HG02981 (cell line): Measurements from ENCODE around the gene ABHD17A.

Experiments
- ATAC-seq: cut with Tn5 transposase; IDR thresholded peaks from one replicate; pipeline ENCODE4 v1.9.1; 2021; ENCODE audit warnings: mild to moderate bottlenecking, moderate library complexity; ENCODE audit not compliant: unreplicated experiment

Gene ABHD17A

DNA sequence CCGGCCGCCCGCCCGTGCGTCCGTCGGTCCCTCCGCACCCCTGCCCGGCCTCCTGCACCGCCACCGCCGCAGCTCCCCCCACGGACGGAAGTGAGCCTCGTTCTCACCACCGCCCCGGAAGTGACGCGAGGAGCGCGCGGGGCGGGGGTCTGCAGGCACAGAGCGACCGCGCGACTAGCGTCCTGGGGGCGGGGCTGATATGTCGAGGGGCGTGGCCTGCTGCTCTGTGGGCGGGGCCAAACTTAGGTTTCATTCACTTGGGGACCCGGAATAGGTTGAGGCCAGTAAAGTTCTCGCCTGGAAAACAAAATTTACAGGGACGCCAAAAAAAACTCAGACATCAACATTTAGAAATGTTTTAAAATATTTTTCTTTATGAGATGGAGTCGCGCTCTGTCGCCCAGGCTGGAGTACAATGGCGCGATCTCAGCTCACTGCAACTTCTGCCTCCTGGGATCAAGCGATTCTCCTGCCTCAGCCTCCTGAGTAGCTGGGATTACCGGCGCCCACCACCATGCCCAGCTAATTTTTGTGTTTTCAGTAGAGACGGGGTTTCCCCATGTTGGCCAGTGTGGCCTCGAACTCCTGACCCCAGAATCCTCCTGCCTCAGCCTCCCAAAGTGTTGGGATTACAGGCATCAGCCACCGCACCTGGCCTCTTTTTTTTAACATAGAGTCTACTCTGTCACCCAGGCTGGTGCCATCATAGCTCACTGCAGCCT is at the start of gene ABHD17A:
ABHD17A (minus strand) TSS at position 99 of the 722 bp plus-strand sequence. CDS start 3,930 bp downstream, outside the sequence.
- peak; percentile 89 for ATAC-seq

DNA sequence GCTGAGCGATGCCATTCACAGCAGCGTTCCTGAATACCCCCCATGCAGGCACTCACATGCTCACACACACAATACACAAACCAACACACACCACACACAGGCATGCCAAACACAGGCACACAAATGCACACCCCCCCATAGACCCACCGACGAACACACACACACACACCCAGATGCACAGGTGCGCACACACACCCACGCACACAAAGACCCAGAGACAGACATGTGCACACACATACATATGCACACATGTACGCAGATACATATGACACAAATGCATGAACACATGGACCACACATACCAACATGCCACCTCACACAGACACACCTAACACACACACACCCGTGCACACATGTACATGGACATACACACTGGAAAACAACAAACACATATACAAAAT is 48.6 kb upstream of the ABHD17A start:
- no peak for ATAC-seq

DNA sequence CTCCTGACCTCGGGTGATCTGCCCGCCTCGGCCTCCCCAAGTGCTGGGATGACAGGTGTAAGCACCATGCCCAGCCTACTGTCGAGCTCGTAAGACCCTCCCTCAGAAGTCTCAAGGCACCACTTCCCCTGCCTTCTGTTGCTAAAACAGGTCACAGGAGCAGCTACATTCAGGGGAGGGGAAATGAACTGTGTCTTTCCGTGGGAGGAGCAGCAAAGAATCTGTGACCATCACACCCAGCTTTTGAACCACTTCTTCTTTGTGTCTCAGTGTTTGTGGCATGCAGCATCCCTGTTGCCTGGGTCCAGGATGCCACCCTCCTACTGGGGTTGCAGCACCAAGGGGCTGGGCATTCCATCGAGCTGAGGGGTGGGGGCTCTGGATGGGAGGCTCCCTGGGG is 47.9 kb upstream of the ABHD17A start:
- ATAC-seq = no peak

- ATAC-seq = no peak
Measured at GRCh38 chr19:1932395-1932794, 47.1 kb upstream of the ABHD17A start.

DNA sequence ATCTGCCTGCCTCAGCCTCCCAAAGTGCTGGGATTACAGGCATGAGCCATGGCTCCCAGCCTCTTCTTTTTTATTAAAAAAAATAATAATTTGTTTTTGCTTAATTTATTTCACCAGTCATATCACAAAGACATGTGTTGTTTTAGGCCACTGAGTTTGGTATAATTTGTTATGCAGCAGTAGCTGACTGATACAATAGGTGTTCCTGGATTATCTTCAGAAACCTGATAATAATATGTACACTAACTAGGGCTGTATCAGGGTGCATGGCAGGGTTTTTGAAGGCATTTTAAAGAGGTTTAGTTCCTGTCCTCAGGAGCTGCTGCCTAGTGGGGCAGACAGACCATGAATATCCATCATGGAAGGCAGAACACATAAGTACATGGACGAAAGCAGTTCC is 46.1 kb upstream of the ABHD17A start:
- ATAC-seq = no peak

DNA sequence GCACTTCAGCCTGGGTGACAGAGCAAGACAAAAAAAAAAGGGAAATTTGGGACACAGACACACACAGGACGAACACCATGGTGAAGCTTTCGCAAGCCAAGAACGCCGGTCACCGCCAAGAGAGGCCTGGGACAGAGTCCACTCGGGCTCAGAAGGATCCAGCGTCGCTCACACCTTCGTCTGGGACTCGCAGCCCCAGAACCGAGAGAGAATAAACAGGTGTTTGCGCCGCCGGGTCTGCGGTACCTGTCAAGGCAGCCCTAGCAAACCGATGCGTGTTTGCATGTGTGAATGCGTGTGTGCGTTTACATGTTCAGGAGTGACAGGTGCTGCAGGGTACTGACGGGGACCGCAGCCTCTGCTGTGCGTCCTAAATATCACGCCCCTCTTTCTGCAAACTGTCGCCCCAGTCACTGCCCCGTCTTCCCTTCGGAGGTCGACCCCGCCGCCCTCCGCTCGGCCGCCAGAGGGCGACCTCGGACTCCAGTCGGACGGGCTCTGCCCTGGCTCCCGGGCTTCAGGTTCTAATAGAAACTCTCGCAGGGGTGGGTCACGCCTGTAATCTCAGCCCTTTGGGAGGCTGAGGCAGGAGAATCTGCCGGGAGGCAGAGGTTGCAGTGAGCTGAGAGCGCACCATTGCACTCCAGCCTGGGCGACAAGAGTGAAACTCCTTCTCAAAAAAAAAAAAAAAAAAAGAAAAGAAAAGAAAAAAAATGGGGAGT is 43.9 kb upstream of the ABHD17A start:
- no peak for ATAC-seq

DNA sequence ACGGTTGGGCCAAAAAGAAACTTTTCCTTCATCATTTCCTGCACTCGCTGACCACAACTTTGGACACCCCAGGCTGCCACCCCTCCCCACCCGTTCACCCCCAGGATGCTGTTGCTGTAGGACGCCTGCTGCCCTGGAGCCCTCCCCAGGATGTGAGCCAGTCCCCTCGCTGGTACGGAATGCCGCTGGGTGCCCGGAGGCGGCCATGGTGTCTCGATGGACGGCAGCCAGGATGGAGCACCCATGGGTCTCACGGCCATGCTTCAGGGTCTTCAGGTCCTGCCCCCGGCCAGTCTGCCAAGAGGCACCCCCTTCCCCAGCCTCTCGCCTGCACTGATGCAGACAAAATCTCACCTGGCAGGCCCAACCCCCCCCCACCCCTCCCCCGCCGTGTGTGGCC is 40.2 kb upstream of the ABHD17A start:
- no peak for ATAC-seq

GRCh38 chr19:1924320-1924961 is 39.1 kb upstream of the ABHD17A start:
- no peak for ATAC-seq

DNA sequence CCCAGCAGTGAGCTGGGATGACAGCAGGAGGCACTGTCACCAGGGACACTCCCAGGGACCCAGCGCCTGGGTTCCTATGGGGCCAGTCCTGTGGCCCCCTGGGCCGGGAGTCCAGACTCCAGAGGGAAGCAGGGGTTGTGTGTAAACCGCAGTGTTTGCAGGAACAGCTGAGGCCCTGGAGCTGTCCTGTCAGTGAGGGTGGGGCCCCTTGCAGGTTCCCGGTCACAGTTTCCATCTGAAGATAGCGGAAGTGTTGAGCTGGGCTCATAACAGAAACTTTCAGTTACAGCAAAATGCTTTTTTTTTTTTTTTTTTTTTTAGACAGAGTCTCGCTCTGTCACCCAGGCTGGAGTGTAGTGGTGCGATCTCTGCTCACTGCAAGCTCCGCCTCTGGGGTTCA is 38.0 kb upstream of the ABHD17A start:
- ATAC-seq = no peak

- ATAC-seq = no peak
Measured at GRCh38 chr19:1922803-1923202, 37.5 kb upstream of the ABHD17A start.

GRCh38 chr19:1921825-1922224 is 36.5 kb upstream of the ABHD17A start:
- no peak for ATAC-seq

DNA sequence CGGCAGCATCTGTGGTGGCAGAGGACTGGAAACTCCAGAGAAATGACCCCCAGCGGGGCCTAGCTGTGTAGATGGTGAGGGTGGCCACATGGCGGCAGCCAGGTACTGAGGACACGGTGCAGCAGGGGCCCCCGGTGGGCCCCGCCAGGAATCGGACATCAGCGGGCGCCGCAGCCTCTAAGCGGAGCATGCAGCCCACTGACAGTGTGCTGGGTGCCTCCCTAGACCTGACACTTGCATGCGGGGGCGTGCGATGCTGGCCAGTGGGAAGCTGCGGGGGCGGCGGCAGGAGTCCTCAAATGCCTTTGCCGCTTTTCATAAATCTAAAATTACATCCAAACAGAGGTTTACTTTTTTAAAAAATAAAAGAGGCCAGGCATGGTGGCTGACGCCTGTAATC is 36.0 kb upstream of the ABHD17A start:
- no peak for ATAC-seq

- ATAC-seq = no peak
Measured at GRCh38 chr19:1920644-1921043, 35.3 kb upstream of the ABHD17A start.

GRCh38 chr19:1918975-1919374 is 33.7 kb upstream of the ABHD17A start:
- no peak for ATAC-seq

DNA sequence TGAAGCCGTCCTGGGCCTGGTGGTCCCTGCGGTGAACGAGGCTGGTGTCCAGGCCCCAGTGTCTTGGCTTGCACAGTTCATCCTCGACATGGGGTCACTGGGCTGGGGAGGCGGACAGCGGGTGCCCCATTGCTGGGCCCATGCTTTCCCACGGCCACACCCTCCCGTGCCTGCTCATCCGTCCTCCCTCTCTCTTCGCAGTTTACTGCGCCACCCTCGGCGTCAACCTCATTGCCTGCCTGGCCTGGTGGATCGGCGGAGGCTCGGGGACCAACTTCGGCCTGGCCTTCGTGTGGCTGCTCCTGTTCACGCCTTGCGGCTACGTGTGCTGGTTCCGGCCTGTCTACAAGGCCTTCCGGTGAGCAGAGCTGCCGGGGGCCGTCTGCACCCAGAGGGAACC is 32.6 kb upstream of the ABHD17A start:
- ATAC-seq = no peak

DNA sequence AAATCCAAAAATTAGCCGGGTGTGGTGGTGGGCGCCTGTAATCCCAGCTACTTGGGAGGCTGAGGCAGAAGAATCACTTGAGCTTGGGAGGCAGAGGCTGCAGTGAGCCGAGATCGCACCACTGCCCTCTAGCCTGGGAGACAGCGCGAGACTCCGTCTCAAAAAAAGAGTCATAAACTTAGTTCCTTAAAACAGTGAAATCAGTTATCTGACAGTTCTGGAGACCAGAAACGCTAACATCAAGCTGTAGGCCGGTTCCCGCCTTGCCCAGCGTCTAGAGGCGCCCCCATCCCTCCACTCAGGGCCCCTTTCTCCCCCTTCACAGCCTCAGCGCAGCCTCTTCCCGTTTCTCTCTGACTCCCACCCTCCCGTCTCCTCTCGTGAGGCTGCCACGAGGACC is 31.9 kb upstream of the ABHD17A start:
- ATAC-seq = no peak

GRCh38 chr19:1914826-1915341 is 29.6 kb upstream of the ABHD17A start:
- no peak for ATAC-seq

DNA sequence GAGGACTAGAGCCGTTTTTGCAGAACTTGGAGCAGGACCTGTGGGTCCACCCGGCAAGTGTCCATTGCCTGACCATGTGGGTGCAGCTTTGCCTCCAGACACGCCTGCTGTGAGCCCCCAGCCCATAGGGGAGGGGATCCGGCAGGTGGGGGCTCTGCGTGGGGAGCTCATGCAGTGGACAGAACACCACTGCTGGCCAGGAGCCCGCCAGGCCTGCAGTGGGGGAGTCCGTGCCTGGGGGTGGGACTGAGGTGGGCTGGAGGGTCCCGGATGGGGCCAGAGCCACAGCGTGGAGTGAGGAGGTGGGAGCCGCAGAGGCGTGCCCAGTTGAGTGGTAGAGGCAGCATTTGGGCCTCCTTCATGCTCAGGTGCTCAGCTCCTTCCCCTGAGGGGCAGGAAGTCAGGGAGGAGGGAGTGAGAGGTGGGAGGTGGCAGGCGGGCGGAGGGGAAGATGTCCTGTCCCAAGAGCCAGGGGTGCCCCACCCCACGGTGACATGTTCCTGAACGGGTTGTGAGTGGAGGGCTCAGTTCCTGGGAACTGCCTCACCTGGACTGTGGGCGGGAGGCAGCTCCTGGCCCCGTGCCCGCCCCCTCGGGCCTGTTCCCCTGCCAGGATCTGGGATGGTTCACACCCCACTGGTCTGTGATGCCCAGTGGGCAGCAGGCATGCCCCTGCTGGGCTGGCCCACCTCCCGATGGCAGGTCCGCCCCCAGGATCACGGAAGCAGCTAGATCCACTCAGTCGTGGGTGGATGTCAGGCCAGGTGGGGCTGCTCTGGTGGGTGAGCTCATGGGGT is 28.7 kb upstream of the ABHD17A start:
- no peak for ATAC-seq

DNA sequence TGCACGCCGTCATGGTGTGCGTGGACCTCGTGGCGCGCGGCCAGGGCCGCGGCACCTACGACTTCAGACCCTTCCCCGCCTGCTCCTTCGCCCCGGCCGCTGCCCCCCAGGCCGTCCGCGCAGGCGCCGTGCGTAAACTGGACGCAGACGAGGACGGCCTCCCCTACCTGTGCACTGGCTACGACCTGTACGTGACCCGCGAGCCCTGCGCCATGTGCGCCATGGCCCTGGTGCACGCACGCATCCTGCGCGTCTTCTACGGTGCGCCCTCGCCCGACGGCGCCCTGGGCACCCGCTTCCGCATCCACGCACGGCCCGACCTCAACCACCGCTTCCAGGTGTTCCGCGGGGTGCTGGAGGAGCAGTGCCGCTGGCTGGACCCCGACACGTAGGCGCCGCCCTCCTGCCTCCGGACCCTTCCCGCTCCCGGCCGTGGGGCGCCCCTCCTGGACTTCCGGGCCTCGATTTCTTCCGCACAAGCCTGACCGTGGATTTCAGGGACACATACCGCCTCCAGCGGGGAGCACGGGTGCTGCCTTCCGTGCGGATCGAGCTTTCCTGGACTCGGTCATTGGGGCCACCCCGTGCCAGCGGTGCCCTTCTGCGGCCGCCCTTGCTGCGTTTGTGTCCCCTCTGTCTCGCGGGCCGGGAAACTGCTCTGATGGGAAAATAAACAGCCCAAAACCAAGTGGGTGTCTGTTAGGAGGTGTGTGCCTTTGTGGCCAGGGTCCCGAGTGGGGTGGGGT is 27.6 kb upstream of the ABHD17A start:
- ATAC-seq = no peak

GRCh38 chr19:1911995-1912394 is 26.7 kb upstream of the ABHD17A start:
- ATAC-seq = no peak
